AG09309 (cell line): ENCODE measurements around the gene CAV3.

Source experiments
- DNase-seq: peaks from one replicate; pipeline ENCODE4 v3.0.0-alpha.2; 2010; ENCODE audit warnings: low read depth
- H3K4me3 ChIP-seq: 2 replicates; pipeline ENCODE4 v1.5.1; 2011; ENCODE audit warnings: mild to moderate bottlenecking, low read depth, low read length, moderate library complexity; ENCODE audit not compliant: control insufficient read depth
- CTCF ChIP-seq: IDR thresholded peaks from 2 replicates; pipeline ENCODE4 v1.5.1; 2011; ENCODE audit warnings: mild to moderate bottlenecking, low read depth, low read length, inconsistent platforms; ENCODE audit not compliant: insufficient read depth, control insufficient read depth; ENCODE audit errors: missing control alignments

The CAV3 gene

GRCh38 chr3:8760091-8760490, 26.5 kb downstream of the CAV3 start:
- DNase-seq: no peak
- no peak for TF ChIP-seq CTCF
- H3K4me3 ChIP-seq: no peak overlapping the region

- H3K4me3 ChIP-seq: no peak overlapping the region
- DNase-seq: no peak
- no peak for TF ChIP-seq CTCF
Measured at GRCh38 chr3:8760506-8760905, 26.9 kb downstream of the CAV3 start.

- no peak for TF ChIP-seq CTCF
- DNase-seq: no peak
- no peak overlapping the region for H3K4me3 ChIP-seq
Measured at GRCh38 chr3:8761866-8762265, 28.3 kb downstream of the CAV3 start.

- H3K4me3 ChIP-seq: peak overlapping the region; percentile 25
- DNase-seq: no peak
- no peak for TF ChIP-seq CTCF
Measured at GRCh38 chr3:8762607-8763377, 29.2 kb downstream of the CAV3 start.

- H3K4me3 ChIP-seq: peak overlapping the region; percentile 98
- TF ChIP-seq CTCF: no peak
- no peak for DNase-seq
Measured at GRCh38 chr3:8764528-8764927, 30.9 kb downstream of the CAV3 start.

- no peak for TF ChIP-seq CTCF
- no peak for DNase-seq
- peak overlapping the region; percentile 98 for H3K4me3 ChIP-seq
Measured at GRCh38 chr3:8765528-8765927, 31.9 kb downstream of the CAV3 start.
